MCF 10A (cell line): Measurements from ENCODE around the gene RAD51B. TPM values are rescaled to one million over a fixed set of nuclear protein-coding genes. Genes with fewer than 3 reads are reported as not detected.

Experiments
- BruUV-seq: library from RNA; stranded (reverse); fragments of 400-500 nt; replicated peaks from 2 replicates; lab custom pipeline; 2021; lab: Mats Ljungman, UMichigan
- CTCF ChIA-PET: fragments of 300-600 bp; sonication (Branson Sonifier 250); formaldehyde crosslinking; extraction: SDS; loops from one replicate; lab custom pipeline; 2021; ENCODE audit warnings: antibody characterized with exemption, inconsistent platforms; lab: Yijun Ruan, JAX
- POLR2A ChIA-PET: fragments of 300-600, 350-650 bp; sonication (Branson Sonifier 250); formaldehyde crosslinking; extraction: SDS; loops from one replicate; lab custom pipeline; 2020; ENCODE audit warnings: antibody characterized with exemption, inconsistent platforms; lab: Yijun Ruan, JAX
- DNase-seq: peaks from one replicate; pipeline ENCODE4 v3.0.0-alpha.2; 2018; ENCODE audit not compliant: unreplicated experiment
- H3K27ac Mint-ChIP-seq: one replicate; pipeline ENCODE4 v1.8.0; 2022; ENCODE audit warnings: mild to moderate bottlenecking, low read depth, mixed read lengths; ENCODE audit not compliant: unreplicated experiment
- H3K27me3 Mint-ChIP-seq: one replicate; pipeline ENCODE4 v1.8.0; 2022; ENCODE audit warnings: mixed read lengths; ENCODE audit not compliant: insufficient read depth, unreplicated experiment
- H3K36me3 Mint-ChIP-seq: one replicate; pipeline ENCODE4 v1.8.0; 2022; ENCODE audit warnings: mild to moderate bottlenecking, moderate library complexity, mixed read lengths; ENCODE audit not compliant: insufficient read depth, unreplicated experiment
- H3K4me1 Mint-ChIP-seq: one replicate; pipeline ENCODE4 v1.8.0; 2022; ENCODE audit warnings: mixed read lengths; ENCODE audit not compliant: insufficient read depth, unreplicated experiment
- H3K4me3 Mint-ChIP-seq: one replicate; pipeline ENCODE4 v1.8.0; 2022; ENCODE audit warnings: mild to moderate bottlenecking, moderate library complexity, mixed read lengths; ENCODE audit not compliant: unreplicated experiment
- H3K9me3 Mint-ChIP-seq: one replicate; pipeline ENCODE4 v1.8.0; 2022; ENCODE audit warnings: mixed read lengths; ENCODE audit not compliant: unreplicated experiment
- intact Hi-C: fragments of 100-400 bp; cut with micrococcal nuclease; formaldehyde crosslinking; loops from 2 replicates; pipeline ENCODE4 v1.14.1; 2022
- total RNA-seq: library from RNA; stranded (reverse); gene quantifications from 2 replicates; pipeline ENCODE4 v1.2.3, GENCODE V29; 2022
- TF ChIP-seq, protein P1 (sequence below): fragments of 200-600 bp; IDR thresholded peaks from one replicate; pipeline ENCODE4 v1.8.0; 2022; ENCODE audit warnings: antibody characterized with exemption, mild to moderate bottlenecking; ENCODE audit not compliant: unreplicated experiment

RAD51B gene
- total RNA-seq, 1 experiment from 2014 or later: 14.6 TPM

DNA sequence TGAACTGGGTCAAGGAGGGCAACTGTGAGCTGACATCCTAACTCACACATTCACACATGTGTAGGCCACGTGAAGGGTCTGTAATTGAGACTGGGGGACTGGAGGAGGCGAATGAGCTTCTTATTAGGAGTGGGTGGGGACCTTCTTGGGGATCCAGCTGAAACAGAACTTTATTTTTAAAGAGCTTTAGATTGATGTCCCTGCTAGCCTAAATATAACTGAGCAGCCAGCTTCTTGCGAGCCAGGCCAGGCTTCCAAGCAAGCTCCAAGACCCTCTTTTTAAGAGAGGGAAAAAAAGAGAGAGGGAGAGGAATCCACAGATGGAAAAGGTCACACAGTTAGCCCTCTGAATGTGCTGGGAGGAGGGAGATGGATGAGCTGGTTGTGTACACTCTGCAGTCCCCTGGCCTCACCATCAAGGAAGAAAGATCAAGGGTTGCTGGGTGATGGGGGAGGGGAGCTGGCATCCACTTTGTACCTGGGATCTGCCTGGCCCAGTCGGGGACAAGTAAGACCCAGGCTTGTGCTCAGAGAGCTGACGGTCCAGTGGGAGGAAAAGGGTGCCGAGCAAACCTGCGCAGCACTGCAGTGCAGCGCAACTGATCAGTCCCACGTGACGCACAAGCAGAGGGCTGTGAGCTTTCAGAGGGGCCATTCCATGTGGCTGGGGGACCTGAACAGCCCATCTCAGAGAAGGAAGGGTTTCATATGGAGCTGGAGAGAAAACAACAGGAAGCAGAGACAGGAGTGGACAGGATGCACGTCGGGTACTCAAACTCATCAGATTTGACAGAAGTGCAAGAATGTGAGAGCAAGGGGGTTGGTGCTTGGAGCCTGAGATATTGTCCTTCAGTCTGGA, 818.8 kb downstream of the RAD51B start:
- TF ChIP-seq, protein P1, sequence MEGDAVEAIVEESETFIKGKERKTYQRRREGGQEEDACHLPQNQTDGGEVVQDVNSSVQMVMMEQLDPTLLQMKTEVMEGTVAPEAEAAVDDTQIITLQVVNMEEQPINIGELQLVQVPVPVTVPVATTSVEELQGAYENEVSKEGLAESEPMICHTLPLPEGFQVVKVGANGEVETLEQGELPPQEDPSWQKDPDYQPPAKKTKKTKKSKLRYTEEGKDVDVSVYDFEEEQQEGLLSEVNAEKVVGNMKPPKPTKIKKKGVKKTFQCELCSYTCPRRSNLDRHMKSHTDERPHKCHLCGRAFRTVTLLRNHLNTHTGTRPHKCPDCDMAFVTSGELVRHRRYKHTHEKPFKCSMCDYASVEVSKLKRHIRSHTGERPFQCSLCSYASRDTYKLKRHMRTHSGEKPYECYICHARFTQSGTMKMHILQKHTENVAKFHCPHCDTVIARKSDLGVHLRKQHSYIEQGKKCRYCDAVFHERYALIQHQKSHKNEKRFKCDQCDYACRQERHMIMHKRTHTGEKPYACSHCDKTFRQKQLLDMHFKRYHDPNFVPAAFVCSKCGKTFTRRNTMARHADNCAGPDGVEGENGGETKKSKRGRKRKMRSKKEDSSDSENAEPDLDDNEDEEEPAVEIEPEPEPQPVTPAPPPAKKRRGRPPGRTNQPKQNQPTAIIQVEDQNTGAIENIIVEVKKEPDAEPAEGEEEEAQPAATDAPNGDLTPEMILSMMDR: no peak
- no TSS peak for BruUV-seq
- CTCF ChIA-PET: interaction anchor here (0.5 to 0.7 kb wide), 3 partner anchors 15 to 935 kb away, joined by 3 to 4 read pairs (median 4); no protein-coding TSS in a partner anchor
- POLR2A ChIA-PET: interaction anchor here (0.6 to 0.8 kb wide), 2 partner anchors 9 to 218 kb away, joined by 3 to 4 read pairs; no protein-coding TSS in a partner anchor
- Mint-ChIP-seq H3K27ac (no peak overlapping the region), H3K36me3 (no peaks in the 10 kb centered on the region), H3K4me3 (no peak overlapping the region), H3K27me3 (no peaks in the 10 kb centered on the region), H3K4me1 (peaks cover 6% of the 10 kb centered on the region), H3K9me3 (peaks cover 8% of the 10 kb centered on the region)
- intact Hi-C loops: no loop called here
- DNase-seq: no peak

GRCh38 chr14:68639000-68639757, 819.6 kb downstream of the RAD51B start:
- CTCF ChIA-PET: interaction anchor here (0.5 to 0.6 kb wide), 2 partner anchors 16 to 555 kb away, joined by 4 read pairs; no protein-coding TSS in a partner anchor
- H3K36me3 Mint-ChIP-seq: no peaks in the 10 kb centered on the region
- no peaks in the 10 kb centered on the region for H3K4me1 Mint-ChIP-seq
- TF ChIP-seq, protein P1: no peak
- H3K4me3 Mint-ChIP-seq: no peak overlapping the region
- no peaks in the 10 kb centered on the region for H3K27me3 Mint-ChIP-seq
- POLR2A ChIA-PET: interaction anchor here (0.6 to 0.8 kb wide), 3 partner anchors 10 to 219 kb away, joined by 3 to 4 read pairs (median 3); no protein-coding TSS in a partner anchor
- no TSS peak for BruUV-seq
- intact Hi-C loops: no loop called here
- no peak overlapping the region for H3K27ac Mint-ChIP-seq
- DNase-seq: no peak
- peaks cover 8% of the 10 kb centered on the region for H3K9me3 Mint-ChIP-seq

DNA sequence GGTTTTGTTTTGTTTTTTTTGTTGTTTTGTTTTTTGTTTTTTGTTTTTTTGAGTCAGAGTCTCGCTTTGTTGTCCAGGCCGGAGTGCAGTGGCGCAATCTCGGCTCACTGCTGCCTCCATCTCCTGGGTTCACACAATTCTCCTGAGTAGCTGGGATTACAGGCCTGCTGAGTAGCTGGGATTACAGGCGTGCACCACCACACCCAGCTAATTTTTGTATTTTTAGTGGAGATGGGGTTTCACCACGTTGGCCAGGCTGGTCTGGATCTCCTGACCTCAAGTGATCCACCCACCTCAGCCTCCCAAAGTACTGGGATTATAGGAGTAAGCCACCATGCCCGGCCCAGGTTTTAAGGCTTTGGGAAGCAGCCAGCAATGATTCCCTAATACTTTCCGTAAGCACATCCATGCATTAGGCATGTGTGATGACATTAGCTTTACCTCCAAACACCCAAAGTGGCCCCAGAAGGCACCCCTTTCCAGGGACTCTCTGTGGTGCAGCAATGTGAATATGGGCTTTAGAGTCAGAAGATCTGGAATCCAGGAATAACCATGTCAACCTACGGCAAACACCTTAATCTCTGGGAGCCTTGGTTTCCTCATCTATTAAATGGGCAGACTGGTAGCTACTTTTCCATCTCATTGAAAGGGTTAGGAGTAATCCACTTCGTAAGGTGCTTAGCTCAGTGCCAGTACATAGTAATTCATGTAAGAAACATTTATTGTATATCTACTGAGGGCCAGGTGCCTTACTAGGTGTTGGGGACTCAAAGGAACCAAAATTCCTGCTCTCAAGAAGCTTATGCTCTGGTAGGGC, 820.4 kb downstream of the RAD51B start:
- intact Hi-C loops: no loop called here
- Mint-ChIP-seq H3K4me1 (no peaks in the 10 kb centered on the region), H3K36me3 (no peaks in the 10 kb centered on the region), H3K27me3 (no peaks in the 10 kb centered on the region), H3K9me3 (peaks cover 8% of the 10 kb centered on the region), H3K27ac (no peak overlapping the region), H3K4me3 (no peak overlapping the region)
- ChIA-PET CTCF (no interaction called here), POLR2A (interaction anchor here (0.8 kb wide), 1 partner anchor 91 kb away, joined by 3 read pairs; no protein-coding TSS in a partner anchor)
- BruUV-seq: no TSS peak
- DNase-seq: no peak
- TF ChIP-seq, protein P1: no peak
